Brain microvascular endothelial cell (primary cell): ENCODE data around the gene LRTM2.

Experiments used
- DNase-seq: peaks from one replicate; pipeline ENCODE4 v3.0.0-alpha.2; 2020
- H3K27ac ChIP-seq: fragments of 250-450 bp; sonication (Bioruptor Pico); 2 replicates; pipeline ENCODE4 v1.5.1; 2020; ENCODE audit warnings: mild to moderate bottlenecking, moderate library complexity
- H3K27me3 ChIP-seq: fragments of 250-450 bp; sonication (Bioruptor Pico); replicated peaks from 2 replicates; pipeline ENCODE4 v1.5.1; 2020; ENCODE audit warnings: mild to moderate bottlenecking
- H3K36me3 ChIP-seq: fragments of 250-450 bp; sonication (Bioruptor Pico); replicated peaks from 2 replicates; pipeline ENCODE4 v1.5.1; 2020; ENCODE audit warnings: mild to moderate bottlenecking
- H3K4me3 ChIP-seq: 2 replicates; pipeline ENCODE4 v1.5.1; 2011; ENCODE audit warnings: low read depth, mild to moderate bottlenecking, control low read depth, low read length, moderate library complexity
- in situ Hi-C: cut with HindIII; loops from 2 replicates; pipeline ENCODE4 v1.10.0; 2017; ENCODE audit warnings: low sequenced_read_pairs, low pct_ligation_motif_present
- TF ChIP-seq, protein P1 (sequence below): IDR thresholded peaks from 2 replicates; pipeline ENCODE4 v1.5.1; 2011; ENCODE audit warnings: low read depth, mild to moderate bottlenecking, moderate library complexity, low read length, control low read depth, inconsistent platforms; ENCODE audit errors: missing control alignments

Gene LRTM2

DNA sequence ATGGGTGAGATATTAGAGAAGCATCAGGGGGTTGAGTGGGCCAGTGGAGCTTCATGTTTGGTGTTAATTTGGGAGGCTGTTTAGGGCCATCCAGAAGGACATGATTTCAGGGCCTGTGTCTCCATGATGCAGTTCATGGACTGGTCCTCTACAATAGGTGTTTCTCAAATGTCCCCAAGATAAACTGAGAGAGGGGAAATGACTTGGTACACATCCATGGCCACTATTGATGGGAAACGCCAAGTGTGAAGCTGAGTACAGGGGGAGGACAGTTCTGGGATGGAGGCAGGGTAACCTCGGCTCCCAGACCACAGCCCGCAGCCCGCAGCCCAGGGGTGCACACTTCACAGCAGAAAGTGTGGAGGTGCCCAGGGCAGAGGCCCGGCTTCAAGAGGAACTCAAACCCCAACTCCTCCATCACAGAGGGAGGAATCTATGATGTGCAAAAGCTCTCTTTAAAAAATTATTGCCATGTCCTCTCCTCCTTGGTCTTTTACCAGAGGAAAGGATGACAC is 64.8 kb downstream of the LRTM2 start:
- Histone ChIP-seq H3K4me3 (no peak overlapping the region), H3K36me3 (no peaks in the 10 kb centered on the region), H3K27ac (no peak overlapping the region), H3K27me3 (no peaks in the 10 kb centered on the region)
- no peak for DNase-seq
- in situ Hi-C loops = no loop called here
- TF ChIP-seq, protein P1, sequence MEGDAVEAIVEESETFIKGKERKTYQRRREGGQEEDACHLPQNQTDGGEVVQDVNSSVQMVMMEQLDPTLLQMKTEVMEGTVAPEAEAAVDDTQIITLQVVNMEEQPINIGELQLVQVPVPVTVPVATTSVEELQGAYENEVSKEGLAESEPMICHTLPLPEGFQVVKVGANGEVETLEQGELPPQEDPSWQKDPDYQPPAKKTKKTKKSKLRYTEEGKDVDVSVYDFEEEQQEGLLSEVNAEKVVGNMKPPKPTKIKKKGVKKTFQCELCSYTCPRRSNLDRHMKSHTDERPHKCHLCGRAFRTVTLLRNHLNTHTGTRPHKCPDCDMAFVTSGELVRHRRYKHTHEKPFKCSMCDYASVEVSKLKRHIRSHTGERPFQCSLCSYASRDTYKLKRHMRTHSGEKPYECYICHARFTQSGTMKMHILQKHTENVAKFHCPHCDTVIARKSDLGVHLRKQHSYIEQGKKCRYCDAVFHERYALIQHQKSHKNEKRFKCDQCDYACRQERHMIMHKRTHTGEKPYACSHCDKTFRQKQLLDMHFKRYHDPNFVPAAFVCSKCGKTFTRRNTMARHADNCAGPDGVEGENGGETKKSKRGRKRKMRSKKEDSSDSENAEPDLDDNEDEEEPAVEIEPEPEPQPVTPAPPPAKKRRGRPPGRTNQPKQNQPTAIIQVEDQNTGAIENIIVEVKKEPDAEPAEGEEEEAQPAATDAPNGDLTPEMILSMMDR = no peak

DNA sequence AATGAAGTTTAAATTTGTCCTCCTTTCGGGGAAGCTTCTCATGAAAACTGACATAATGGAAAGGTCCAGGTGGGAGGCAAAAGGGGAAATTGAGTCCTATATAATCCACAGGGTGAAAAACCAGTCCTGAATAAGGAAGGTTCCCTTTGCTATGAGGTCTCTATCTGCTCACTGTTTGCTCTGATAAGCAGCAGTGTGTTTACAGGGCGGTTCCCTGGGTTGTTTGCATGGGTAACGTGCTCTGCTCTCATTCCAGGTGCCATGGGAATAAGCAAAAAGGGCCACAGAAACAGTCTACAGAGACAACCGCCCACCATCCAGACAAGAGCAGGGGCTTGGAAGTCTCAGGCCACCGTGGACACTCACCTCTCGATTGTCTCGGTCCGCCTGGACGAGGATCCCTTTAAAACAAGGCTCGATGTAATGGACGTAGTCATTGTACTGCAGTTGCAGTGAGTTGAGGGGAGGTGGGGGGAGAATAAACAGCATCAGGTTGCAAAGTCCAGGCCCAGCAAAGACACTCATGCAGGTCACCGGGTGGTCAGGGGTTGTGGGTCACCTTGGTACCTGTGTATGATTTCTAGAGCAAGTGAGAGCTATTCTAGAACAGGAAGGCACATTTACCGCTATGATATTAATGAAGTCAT is 65.4 kb downstream of the LRTM2 start:
- in situ Hi-C loops = no loop called here
- TF ChIP-seq, protein P1 = no peak
- Histone ChIP-seq H3K36me3 (no peaks in the 10 kb centered on the region), H3K4me3 (no peak overlapping the region), H3K27me3 (no peaks in the 10 kb centered on the region), H3K27ac (no peak overlapping the region)
- DNase-seq = no peak
